Activated CD4-positive, alpha-beta T cell treated with anti-CD3 and anti-CD28 coated beads, Interleukin-2, amount 50 U/mL, for 1 hour (primary cell): ENCODE results near the gene UBE2L3.
"Not testable (repeated sequence)": the region's sequence is repeated elsewhere in the genome, so short reads cannot be mapped to it uniquely, and the experiment has no call there.

ENCODE experiments used
- DNase-seq: peaks from one replicate; pipeline ENCODE4 v3.0.0-alpha.2; 2020

Gene UBE2L3

DNA sequence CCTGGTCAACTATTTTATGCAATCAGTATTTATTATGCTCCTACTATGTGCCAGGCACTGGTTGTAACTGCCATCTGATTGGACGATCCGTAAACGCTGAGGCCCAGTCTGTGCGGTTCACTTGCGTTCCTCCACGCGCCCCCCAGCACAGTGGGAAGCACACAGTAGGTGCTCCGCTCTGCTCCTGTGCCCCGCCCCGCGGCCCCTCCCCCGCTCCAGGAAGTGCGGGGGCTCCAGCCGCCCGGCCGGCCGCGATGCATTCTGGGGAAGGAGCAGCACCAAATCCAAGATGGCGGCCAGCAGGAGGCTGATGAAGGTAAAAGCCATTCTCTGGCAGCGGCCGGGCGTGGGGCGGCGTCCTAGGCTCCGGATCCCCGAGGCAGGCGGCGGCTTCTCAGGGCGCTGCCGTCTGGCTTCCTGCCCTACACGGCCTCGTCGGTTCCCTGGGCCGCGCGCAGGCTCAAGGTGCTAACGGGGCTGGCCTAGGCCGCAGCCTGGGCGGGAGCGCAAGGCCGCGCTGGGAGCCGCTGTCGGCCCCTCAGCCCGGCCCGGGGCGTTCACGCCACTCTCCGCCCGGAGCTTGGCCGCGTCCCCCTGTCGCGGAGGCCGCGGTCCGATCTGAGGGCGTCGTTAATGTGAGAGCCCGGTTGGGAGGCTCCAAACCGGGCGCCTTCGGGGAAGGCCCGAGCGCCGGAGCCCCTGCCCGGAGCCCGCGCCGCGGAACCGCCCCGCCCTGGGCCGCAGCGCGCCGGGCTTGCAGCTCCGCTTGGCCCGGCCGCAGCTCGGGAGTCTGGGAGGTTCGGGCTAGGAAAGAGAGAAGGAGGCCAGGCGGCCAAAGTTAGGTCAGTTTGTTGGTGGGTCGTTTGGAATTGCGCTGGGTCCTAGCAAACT lies at the start of gene UBE2L3:
Gene UBE2L3, plus strand, starts transcription at position 259 of the 891 bp plus-strand sequence. Its CDS starts 31 bp downstream, at position 290.
- DNase-seq, result peak; percentile 82

DNA sequence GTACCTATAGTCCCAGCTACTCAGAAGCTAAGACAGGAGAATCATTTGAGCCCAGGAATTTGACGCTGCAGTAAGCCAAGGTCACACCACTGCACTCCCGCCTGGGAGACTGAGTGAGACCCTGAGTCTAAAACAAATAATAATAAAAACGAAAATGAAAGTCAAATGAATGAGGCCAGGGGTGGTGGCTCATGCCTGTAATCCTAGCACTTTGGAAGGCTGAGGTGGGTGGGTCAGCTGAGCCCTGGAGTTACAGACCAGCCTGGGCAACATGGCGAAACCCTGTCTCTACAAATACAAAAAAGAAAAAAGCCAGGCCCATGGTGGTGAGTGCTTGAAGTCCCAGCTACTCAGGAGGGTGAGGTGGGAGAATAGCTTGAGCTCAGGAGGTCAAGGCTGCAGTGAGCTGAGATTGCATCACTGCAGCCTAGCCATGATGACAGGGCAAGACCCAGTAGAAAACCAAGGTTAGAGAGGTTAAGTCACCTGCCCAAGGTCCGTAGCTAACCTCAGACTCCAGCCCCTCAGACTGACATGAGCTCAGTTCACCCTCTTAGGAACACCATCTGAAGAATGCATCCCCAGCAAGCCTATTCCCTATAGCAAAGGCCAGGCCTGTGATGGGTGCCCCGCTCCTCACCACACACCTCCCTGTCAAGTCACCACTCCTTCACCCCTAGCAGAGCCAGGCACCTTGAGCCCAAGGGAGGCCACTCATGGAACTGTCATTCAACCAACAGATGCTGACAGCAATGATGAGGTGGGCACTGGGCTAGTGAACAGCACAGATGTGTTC lies 40.6 kb upstream of the UBE2L3 start:
- DNase-seq, result not testable (repeated sequence)

DNA sequence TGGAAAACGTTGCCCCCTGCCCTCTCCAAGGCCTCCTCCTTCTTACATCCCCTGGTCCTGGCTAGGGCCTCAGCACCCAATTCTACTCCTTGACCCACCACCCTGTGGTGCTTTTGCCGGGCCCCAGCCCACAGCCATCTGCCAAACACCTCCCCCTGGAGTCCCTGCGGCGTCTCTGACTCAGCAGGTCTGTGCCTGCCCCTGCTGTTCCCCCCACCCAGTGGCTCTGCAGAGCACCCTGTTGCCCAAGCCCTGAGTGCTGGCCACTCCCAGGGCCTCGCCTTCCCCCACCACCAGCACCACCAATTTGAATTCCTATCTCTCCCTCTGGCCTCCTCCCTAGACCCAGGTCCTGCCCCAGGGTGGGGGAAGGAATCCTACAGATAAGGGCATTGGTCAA lies 36.0 kb upstream of the UBE2L3 start:
- DNase-seq, result not testable (repeated sequence)

DNA sequence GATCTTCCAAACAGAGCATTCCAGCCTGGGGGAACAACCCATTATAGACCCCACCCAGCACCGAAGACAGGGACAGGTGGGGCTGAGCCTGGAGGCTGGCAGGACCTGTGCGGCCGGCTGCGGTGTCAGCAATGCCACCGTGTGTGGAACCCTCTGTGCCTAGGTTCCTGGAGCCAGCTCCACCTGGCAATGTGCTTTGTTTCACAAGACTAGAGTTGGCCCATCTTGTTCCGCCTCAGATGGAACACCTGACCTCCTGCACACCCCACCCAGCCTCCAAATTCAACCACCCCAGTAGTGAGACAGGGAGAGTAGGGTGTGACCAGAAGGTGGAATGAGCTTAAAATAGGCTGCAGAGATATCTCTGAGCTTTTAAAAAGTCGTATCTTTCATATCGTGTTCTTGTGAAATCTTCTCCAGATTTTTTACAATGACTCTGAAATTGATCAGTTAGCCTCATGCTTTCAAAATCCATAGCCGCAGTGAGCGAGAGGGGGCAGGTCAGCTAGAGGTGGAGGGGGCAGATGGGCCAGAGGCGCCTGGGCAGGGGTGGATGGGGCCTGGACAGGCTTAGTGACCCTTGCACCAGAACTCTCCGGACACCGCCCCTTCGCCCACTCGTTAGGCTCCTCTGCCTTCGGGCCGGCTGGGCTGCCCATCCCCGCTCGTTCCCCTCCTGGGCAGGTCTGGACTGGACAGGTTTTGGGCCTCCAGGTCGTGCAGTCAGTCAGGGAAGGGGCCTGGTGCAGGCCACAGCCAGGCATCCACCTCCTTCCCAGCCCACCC lies 34.5 kb upstream of the UBE2L3 start:
- DNase-seq, result not testable (repeated sequence)

DNA sequence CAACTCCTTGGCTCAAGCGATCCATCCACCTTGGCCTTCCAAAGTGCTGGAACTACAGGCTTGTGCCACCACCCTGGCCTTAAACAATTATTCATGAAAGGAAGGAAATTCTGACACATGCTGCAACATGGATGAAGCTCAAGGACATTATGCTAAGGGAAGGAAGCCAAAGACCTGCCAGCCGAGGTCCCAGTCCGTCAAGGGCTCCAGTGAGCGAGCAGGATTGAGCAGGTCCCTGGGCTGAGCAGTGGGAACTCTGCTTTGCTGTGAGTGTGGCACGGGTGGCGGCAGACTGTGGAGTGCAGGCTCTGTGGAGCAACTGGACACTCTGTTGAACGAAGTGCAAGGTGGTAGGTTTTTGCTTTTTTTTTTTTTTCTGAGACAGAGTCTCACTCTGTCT lies 27.7 kb upstream of the UBE2L3 start:
- DNase-seq, result not testable (repeated sequence)

DNA sequence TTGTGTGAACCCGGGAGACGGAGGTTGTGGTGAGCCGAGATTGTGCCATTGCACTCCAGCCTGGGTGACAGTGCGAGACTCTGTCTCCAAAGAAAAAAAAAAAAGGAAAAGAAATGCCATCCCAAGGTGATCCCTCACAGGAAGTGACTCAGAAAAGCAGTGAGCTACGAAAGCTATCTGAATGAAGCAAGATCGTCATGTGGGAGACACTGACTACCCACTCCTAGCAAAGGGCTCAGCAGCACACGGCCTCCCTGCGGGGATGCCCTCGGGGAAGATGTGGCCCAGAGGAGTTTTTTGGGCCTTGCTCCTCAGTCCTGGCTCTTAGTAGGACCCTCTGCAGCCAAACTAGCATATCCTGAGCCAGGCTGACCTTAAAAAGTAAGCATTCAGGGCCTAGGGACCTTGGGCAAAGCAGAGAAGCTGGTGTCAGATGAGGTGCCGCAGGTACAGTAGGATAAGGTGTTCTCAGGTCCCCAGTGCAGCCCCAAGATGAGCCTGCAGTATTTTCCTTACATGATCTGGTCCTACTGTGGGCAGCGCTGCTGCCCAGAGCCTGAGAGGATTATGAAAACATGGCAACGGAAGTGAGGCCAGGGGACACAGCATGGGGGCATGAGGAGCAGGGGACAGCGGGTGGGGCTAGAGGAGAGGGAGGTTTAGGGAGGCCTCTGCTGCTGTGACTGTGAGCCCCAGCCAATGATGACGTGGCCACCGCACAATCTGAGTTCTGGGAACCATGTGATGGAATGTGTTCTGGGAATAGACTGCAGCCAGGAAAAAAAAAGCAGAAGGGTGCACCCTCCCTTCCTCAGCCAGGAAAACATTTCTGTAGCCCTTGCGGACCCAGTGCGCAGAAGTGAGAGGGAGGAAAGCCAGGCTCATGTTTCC lies 22.8 kb upstream of the UBE2L3 start:
- DNase-seq, result not testable (repeated sequence)

DNA sequence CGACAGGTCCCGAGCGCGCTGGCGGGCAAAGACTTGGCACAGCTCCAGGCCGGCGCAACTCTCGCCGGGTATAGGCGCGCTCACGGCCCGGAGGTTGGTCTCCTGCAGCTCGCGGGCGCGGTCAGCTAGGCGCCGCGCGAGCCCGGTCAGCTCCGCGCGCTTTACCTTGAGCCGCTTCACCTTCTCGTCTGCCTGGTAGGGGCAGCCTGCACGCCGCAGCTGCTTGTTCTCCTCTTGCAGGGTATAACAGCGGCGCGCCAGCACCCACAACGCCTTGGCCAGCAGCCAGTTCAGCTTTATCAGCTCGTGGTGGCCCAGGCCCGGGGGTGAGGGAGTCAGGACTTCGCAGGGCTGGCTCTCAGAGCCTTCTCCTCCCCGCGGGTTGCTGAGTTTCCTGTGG lies 18.0 kb upstream of the UBE2L3 start:
- not testable (repeated sequence) for DNase-seq

DNA sequence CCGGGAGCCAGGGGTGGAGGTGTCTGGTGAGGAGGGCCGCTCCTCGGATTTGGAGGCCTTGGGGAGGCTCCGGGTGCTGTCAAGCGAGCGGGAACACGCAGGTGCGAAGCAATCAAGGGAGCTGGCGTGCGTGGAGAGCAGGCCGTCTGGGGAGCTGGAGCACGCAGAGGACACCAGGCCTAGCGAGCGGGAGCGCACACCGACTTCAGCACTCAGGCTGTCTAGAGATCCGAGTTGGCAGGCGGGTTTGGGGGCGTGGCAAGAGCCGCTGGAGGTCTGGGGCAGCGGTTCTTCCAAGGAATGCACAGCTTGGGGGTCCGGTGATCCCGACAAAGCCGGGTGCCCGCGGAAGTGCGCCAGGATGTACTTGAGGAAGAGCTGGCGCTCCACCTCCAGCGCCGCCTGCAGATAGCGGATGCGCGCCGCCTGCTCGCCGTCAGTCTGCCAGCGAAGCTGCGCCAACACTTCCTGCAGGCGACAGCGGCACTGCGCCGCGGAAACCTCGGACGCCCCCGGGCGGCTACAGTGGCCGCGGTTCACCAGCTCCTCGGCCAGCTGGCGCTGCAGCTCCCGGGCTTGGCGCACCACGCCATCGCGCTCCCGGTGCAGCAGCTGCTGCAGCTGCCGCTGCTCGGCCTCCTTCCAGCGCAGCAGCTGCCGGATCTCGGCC lies 17.4 kb upstream of the UBE2L3 start:
- DNase-seq, result not testable (repeated sequence)

DNA sequence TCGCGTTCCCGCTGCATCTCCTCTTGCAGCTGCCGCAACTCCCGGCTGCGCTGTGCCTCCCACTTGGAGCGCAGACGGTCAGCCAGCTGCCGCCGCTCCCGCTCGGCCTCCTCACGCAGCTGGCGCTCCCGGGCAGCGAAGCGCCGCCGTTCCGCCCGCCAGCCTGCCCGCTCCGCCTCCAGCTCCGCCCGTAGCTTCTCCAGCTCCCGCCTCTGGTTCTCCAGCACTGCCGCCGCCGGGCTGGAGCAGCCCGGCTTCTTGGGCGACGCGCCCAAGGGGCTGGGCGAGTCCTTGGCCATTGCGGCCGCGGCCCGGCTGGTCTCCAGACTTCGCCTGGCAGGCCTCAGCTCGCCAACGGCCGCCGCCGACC lies 16.9 kb upstream of the UBE2L3 start:
- not testable (repeated sequence) for DNase-seq

DNA sequence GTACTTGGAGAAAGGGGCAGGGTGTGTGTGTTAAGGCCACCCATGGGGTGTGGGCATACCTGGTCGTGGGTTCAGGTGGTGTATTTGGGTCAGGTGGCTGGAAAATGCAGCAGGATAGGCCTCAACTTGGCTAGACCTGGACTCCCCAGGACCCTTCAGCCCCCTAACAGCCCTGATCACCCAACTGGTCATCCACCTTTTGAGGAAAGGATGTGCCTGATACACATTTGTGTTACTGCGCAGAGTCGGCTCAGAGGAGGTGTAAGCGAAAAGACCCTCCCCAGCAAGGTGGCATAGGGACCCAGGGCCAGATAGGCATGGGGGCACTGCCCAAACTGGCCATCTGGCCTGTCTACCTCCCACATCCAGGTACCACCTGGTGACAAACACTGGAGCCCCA lies 16.2 kb upstream of the UBE2L3 start, which contains the start of gene RIMBP3C:
Gene RIMBP3C, minus strand, starts transcription at position 101 of the 400 bp plus-strand sequence. CDS start 485 bp downstream, outside the sequence.
- not testable (repeated sequence) for DNase-seq

DNA sequence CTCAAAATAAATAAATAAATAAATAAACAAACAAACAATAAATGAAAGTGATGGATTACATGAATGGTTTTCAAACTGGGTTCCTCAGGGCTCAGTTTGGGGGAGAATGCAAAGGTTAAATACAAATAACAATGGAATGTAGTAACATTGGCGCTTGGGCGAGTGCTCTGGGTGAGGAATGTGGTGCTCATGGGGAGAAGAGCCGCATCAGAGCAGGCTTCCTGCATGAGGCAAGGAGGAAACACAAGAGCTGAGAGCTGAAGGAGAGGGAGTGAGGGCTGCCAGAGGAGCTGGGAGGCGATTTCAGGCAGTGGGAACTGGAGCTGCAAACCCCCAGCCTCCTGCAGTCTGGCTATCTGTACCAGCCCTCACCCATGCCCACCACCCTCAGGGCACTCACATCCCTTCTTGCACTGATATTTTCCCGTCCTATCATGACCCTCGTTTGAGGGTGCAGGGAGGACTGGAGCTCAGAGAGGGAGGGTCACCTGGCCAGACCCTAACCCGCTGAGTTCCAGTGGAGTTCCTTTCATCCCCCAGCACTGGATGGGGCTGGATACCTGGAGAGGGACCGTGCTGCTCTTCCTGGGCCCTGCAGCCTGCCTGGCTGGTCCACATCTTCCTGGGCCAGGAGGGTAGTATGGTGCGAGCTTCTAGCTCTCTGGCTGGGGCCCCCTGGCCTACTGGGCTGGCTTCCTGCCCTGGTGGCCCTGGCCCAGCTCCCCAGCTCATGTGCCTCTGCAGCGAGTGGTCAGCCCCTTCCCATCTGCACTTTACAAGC lies 8.0 kb upstream of the UBE2L3 start:
- not testable (repeated sequence) for DNase-seq

DNA sequence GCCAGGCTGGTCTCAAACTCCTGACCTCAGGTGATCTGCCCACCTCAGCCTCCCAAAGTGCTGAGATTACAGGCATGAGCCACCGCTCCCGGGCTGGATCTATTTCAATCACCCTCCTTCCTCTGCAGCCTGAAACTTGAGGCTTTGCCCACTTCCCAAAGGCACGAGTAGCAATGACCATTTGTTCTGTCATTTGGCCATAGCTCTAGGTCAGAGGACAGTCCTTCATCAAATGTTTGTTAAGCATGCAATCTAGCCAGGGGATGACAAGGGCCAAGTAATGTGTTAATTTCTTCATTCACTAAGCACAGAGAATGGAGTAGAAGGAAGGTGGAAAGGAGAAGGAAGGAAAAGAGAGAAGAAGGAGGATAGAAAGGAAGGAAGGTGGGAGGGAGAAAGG lies 6.9 kb upstream of the UBE2L3 start:
- DNase-seq, result not testable (repeated sequence)

DNA sequence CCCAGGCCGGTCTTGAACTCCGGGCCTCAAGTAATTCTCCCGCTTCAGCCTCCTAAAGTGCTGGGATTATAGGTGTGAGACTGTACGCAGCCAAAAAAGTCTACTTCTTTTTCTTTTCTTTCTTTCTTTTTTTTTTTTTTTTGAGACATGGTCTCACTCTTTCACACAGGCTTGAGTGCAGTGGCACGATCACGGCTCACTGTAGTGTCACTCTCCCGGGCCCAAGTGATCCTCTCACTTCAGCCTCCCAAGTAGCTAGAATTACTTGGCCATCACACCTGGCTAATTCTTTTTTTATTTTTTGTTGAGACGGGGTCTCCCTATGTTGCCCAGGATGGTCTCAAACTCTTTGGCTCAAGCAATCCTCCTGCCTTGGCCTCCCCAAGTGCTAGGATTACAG lies 3.6 kb upstream of the UBE2L3 start:
- no peak for DNase-seq

DNA sequence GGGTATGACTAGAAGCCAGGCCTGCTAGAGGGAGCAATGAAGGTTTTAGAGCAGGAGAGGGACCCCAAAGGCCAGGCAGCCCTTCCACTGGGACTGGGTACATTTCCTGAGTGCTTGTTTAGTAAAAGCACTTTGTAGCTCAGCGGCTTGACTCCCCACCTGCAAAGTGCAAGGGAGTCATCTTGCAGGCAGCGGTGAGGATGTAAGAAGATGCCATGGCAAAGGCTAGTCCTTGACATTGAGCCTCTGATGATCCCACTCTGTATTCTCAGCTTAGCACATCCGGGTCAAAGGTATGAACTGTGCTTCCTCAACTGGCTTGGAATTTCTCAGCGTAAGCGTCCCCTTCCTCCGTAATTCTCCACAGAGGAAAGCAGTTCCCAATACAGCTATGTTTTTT lies 3.1 kb upstream of the UBE2L3 start:
- no peak for DNase-seq

DNA sequence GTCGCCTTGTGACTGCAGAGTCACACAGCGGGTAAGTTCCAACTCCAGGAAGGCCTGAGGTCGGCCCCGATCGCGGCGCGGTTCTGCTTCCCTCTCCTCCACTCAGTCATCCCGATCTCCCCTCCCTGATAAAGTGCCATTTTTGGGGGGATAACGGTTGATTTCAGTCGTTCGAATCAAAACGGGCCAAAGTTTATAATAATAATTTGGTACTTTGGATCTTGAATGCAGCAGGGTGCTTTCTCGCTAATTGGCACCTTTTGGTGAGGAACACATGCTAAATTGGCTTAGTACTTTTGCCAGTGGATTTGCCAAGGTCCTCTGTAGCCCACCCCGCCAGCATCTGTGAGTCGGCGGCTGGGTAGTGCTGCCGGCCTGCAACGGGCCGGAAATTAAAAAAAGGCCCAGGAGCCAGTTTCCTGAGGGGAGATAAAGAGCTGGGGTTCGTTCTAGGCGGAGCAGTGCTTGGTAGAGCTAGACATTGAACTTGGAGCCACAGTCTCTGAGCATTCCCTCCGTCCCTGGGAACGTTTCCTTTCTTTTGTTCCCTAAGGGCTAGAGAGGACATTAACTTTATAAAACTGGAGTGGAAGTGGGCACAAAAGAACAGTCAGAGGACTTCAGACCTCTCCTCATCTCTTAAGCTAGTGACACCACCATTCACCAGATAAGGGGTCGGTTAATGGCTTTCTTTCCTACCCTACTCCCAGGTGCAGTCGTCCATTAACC lies 997 bp downstream of the UBE2L3 start:
- DNase-seq, result no peak

DNA sequence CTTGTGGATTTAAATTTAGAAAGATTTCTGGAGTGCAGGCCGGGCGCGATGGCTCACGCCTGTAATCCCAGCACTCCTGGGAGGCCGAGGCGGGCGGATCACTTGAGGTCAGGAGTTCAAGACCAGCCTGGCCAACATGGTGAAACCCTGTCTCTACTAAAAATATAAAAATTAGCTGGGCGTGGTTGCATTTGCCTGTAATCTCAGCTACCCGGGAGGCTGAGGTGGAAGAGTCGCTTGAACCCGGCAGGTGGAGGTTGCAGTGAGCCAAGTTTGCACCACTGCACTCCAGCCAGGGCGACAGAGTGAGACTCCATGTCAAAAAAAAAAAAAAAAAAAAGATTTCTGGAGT lies 1.5 kb downstream of the UBE2L3 start:
- DNase-seq, result not testable (repeated sequence)

DNA sequence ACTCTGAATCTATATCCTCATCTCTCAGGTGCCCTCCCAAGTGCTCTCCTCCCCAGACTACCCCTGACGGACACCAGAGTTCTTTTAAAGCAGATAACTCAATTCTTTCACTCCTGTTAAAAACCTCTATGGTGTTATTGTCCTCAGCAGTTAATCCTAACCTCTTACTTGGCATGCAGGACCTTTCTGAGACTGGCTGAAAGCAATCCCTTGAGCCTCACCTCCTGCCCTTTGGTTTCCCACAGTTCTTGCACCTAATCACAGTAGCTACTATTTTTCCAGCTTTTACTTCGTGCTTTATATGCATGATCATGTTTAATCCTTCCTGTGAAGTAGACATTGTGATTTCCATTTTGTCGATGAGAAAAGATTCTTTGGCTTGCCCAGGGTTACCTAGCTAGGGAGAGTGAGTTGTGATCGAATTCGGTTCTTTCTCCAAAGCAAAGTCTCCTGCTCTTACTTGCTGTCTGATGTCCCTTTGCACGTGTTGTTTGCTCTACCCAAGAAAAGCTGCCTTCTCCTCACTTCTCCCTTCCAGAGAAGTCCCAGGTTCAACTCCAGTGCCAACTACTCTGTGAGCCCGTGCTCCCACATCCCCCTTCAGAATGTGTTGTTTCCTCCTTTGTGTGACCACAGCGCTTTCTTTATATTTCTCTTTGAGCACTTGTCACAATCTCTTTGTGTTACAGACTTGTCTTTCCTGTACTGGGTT lies 2.1 kb downstream of the UBE2L3 start:
- no peak for DNase-seq

DNA sequence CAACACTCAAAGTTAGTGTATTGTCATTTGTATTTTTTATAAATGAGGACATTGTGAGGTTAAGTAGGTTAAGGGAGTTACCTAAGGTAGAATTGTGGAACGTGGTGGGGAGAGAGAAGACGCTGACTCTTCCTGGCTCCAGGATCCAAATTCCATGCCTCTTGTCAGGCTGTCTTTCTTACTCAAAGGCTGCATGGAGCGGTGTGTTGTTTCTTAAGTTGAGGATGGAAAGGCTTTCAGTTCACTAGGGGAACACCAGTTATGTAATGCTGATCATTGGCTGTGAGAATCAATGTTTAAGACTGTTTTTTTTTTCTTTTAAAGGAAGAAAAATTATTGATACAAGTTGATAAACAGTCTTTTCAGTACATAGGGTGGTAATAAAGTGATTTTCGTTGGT lies 2.9 kb downstream of the UBE2L3 start:
- DNase-seq, result no peak

DNA sequence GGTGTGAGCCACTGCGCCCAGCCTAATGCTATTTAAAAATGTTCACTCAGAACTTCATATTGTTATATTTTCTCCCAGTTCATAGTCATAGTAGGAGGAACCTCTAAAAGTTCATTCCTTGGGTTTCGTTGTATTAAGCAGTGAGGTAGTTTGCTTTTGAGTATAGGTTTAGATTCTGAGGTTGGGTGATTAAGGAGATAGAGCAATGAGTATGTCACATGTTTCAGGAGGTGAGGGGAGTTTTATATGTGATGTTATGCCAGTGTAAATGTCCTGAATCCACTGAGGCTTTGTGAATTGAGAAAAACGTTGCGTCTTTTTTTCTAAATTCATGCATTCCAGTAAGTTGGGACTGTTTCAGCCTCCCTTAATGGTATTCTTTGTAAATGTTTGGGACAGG lies 4.2 kb downstream of the UBE2L3 start:
- no peak for DNase-seq
